Measurements from ENCODE around the gene RELN. TPM values are rescaled to one million over a fixed set of nuclear protein-coding genes. Genes with fewer than 3 reads are reported as not detected.

Gene RELN
- polyA plus RNA-seq, 1 donor (not counting 4 experiments of a cell fraction or from before 2014, with no cell fraction given): not detected

GRCh38 chr7:103680161-103681144 is 309.0 kb downstream of the RELN start:
- TF ChIP-seq EZH2 (IDR thresholded peaks at IDR 0.05; ENCODE audit: low read length) (no peak), CTCF (optimal IDR thresholded peaks at IDR 0.05 in 1 of 3, IDR thresholded peaks at IDR 0.05 in 1 of 3, conservative IDR thresholded peaks at IDR 0.05 in 1 of 3; ENCODE audit: extremely low read depth in 1 of 3, insufficient read depth in 2 of 3, low read length in 3 of 3) (no peak)
- dilution Hi-C loops (cut with MboI; ENCODE audit: extremely low pct_ligation_motif_present, low sequenced_read_pairs): no loop called here
- Histone ChIP-seq H3K79me2 (ENCODE audit: control insufficient read depth, insufficient read depth, low read length) (no peaks in the 10 kb centered on the region), H3K9ac (ENCODE audit: control insufficient read depth, extremely low read depth, insufficient read depth, low read length) (no peak overlapping the region), H4K20me1 (ENCODE audit: control insufficient read depth, extremely low read depth, insufficient read depth, low read length) (no peaks in the 10 kb centered on the region), H3K4me3 (ENCODE audit: control insufficient read depth in 2 of 3, extremely low read depth in 1 of 3, insufficient read depth in 2 of 3, low read depth in 1 of 3, low read length in 3 of 3) (no peak overlapping the region), H3K9me3 (ENCODE audit: control insufficient read depth, low read depth, low read length) (no peaks in the 10 kb centered on the region), H3K9me1 (ENCODE audit: control insufficient read depth, extremely low read depth, insufficient read depth, low read length) (no peaks in the 10 kb centered on the region), H3K27ac (ENCODE audit: control insufficient read depth, insufficient read depth, low read length) (no peak overlapping the region), H3K4me2 (ENCODE audit: control insufficient read depth, extremely low read depth, insufficient read depth, low read depth, low read length) (no peak overlapping the region), H3K4me1 (ENCODE audit: control insufficient read depth, extremely low read depth, insufficient read depth, low read length) (no peaks in the 10 kb centered on the region), H3K36me3 (ENCODE audit: control insufficient read depth in 2 of 2, extremely low read depth in 1 of 2, insufficient read depth in 2 of 2, low read length in 2 of 2) (no peaks in the 10 kb centered on the region), H3K27me3 (ENCODE audit: control insufficient read depth, extremely low read depth, insufficient read depth, low read length) (no peaks in the 10 kb centered on the region), H2AFZ (ENCODE audit: control insufficient read depth, low read length) (no peak overlapping the region)
- no peak for FAIRE-seq
- no peak for DNase-seq (ENCODE audit: low read depth, low spot score)

- no peak for DNase-seq (ENCODE audit: low read depth, low spot score)
- no peak overlapping the region for H3K4me3 ChIP-seq (ENCODE audit: control insufficient read depth in 2 of 3, extremely low read depth in 1 of 3, insufficient read depth in 2 of 3, low read depth in 1 of 3, low read length in 3 of 3)
- dilution Hi-C loops (cut with MboI; ENCODE audit: extremely low pct_ligation_motif_present, low sequenced_read_pairs): no loop called here
- H2AFZ ChIP-seq (ENCODE audit: control insufficient read depth, low read length): no peak overlapping the region
- no peaks in the 10 kb centered on the region for H3K27me3 ChIP-seq (ENCODE audit: control insufficient read depth, extremely low read depth, insufficient read depth, low read length)
- H3K4me2 ChIP-seq (ENCODE audit: control insufficient read depth, extremely low read depth, insufficient read depth, low read depth, low read length): no peak overlapping the region
- H3K9me1 ChIP-seq (ENCODE audit: control insufficient read depth, extremely low read depth, insufficient read depth, low read length): no peaks in the 10 kb centered on the region
- no peak for TF ChIP-seq CTCF (optimal IDR thresholded peaks at IDR 0.05 in 1 of 3, IDR thresholded peaks at IDR 0.05 in 1 of 3, conservative IDR thresholded peaks at IDR 0.05 in 1 of 3; ENCODE audit: extremely low read depth in 1 of 3, insufficient read depth in 2 of 3, low read length in 3 of 3)
- TF ChIP-seq EZH2 (IDR thresholded peaks at IDR 0.05; ENCODE audit: low read length): no peak
- no peak for FAIRE-seq
- H3K9ac ChIP-seq (ENCODE audit: control insufficient read depth, extremely low read depth, insufficient read depth, low read length): no peak overlapping the region
- no peaks in the 10 kb centered on the region for H3K4me1 ChIP-seq (ENCODE audit: control insufficient read depth, extremely low read depth, insufficient read depth, low read length)
- no peaks in the 10 kb centered on the region for H4K20me1 ChIP-seq (ENCODE audit: control insufficient read depth, extremely low read depth, insufficient read depth, low read length)
- no peaks in the 10 kb centered on the region for H3K79me2 ChIP-seq (ENCODE audit: control insufficient read depth, insufficient read depth, low read length)
- H3K9me3 ChIP-seq (ENCODE audit: control insufficient read depth, low read depth, low read length): no peaks in the 10 kb centered on the region
- H3K36me3 ChIP-seq (ENCODE audit: control insufficient read depth in 2 of 2, extremely low read depth in 1 of 2, insufficient read depth in 2 of 2, low read length in 2 of 2): no peaks in the 10 kb centered on the region
- H3K27ac ChIP-seq (ENCODE audit: control insufficient read depth, insufficient read depth, low read length): no peak overlapping the region
Measured at GRCh38 chr7:103679151-103680132, 310.0 kb downstream of the RELN start.

Measured in keratinocyte (primary cell).